DOHH2 (cell line): ENCODE data around the gene FTCD.
"Not testable (repeated sequence)": the region's sequence is repeated elsewhere in the genome, so short reads cannot be mapped to it uniquely, and the experiment has no call there.

Source experiments
- H3F3A ChIP-seq: fragments of 200-600 bp; sonication (generic), shearing (Covaris generic); 2 replicates; pipeline ENCODE4 v1.6.0; 2016; ENCODE audit warnings: antibody characterized with exemption, mild to moderate bottlenecking; ENCODE audit not compliant: control insufficient read depth, insufficient read depth
- H3K27ac ChIP-seq: fragments of 200-600 bp; sonication (generic); 2 replicates; pipeline ENCODE4 v1.5.1; 2014; ENCODE audit warnings: low read depth, mild to moderate bottlenecking, low read length, moderate library complexity
- H3K27me3 ChIP-seq: fragments of 200-600 bp; sonication (generic); 2 replicates; pipeline ENCODE4 v1.6.1; 2014; ENCODE audit warnings: mild to moderate bottlenecking, low read length, mixed read lengths; ENCODE audit not compliant: control insufficient read depth
- H3K36me3 ChIP-seq: fragments of 200-600 bp; sonication (generic); 2 replicates; pipeline ENCODE4 v1.6.1; 2014; ENCODE audit warnings: mild to moderate bottlenecking, low read length, moderate library complexity, mixed read lengths; ENCODE audit not compliant: control insufficient read depth
- H3K4me1 ChIP-seq: fragments of 200-600 bp; sonication (generic); 2 replicates; pipeline ENCODE4 v1.6.1; 2014; ENCODE audit warnings: mild to moderate bottlenecking, low read length, mixed read lengths; ENCODE audit not compliant: control insufficient read depth
- H3K4me2 ChIP-seq: fragments of 200-600 bp; sonication (generic); 2 replicates; pipeline ENCODE4 v1.6.0; 2014; ENCODE audit warnings: mild to moderate bottlenecking, low read length, moderate library complexity
- H3K4me3 ChIP-seq: fragments of 200-600 bp; sonication (generic); 2 replicates; pipeline ENCODE4 v1.5.1; 2014; ENCODE audit warnings: mild to moderate bottlenecking, low read length, mixed read lengths
- H3K79me2 ChIP-seq: fragments of 200-600 bp; sonication (generic); 2 replicates; pipeline ENCODE4 v1.6.1; 2014; ENCODE audit warnings: mild to moderate bottlenecking, low read length, mixed read lengths; ENCODE audit not compliant: control insufficient read depth
- H3K9me2 ChIP-seq: fragments of 200-600 bp; sonication (generic); replicated peaks from 2 replicates; pipeline ENCODE4 v1.6.1; 2014; ENCODE audit warnings: mild to moderate bottlenecking, low read length, mixed read lengths; ENCODE audit not compliant: control insufficient read depth
- H3K9me3 ChIP-seq: fragments of 200-600 bp; sonication (generic); 2 replicates; pipeline ENCODE4 v1.6.1; 2014; ENCODE audit warnings: antibody characterized with exemption, low read length, mixed read lengths; ENCODE audit not compliant: control insufficient read depth, insufficient read depth
- H4K20me1 ChIP-seq: fragments of 200-600 bp; sonication (generic); 2 replicates; pipeline ENCODE4 v1.6.0; 2014; ENCODE audit warnings: low read depth, mild to moderate bottlenecking, antibody characterized with exemption, low read length, moderate library complexity; ENCODE audit not compliant: control insufficient read depth, insufficient read depth
- CTCF ChIP-seq: fragments of 200-600 bp; sonication (generic); IDR thresholded peaks from one replicate; pipeline ENCODE4 v1.5.1; 2014; ENCODE audit warnings: antibody characterized with exemption, mild to moderate bottlenecking, low read depth, low read length; ENCODE audit not compliant: poor library complexity, severe bottlenecking
- EZH2phosphoT487 ChIP-seq: fragments of 200-600 bp; sonication (generic); IDR thresholded peaks from 2 replicates; pipeline ENCODE4 v1.6.1; 2017; ENCODE audit warnings: borderline replicate concordance, mild to moderate bottlenecking, antibody characterized with exemption, low read length, moderate library complexity, mixed read lengths

Gene FTCD

GRCh38 chr21:46178961-46179360, 23.6 kb upstream of the FTCD start:
- TF ChIP-seq EZH2phosphoT487 (no peak), CTCF (no peak)
- H3K36me3 ChIP-seq = no peaks in the 10 kb centered on the region

GRCh38 chr21:46176443-46177129, 21.2 kb upstream of the FTCD start:
- not testable (repeated sequence) for H3K27ac ChIP-seq, H3K4me2 ChIP-seq, H3K9me2 ChIP-seq, H3K27me3 ChIP-seq, H3F3A ChIP-seq, H3K4me3 ChIP-seq, H3K9me3 ChIP-seq, H3K79me2 ChIP-seq, H3K36me3 ChIP-seq, H3K4me1 ChIP-seq, H4K20me1 ChIP-seq

More at GRCh38 chr21:46178961-46179360, 23.6 kb upstream of the FTCD start:
- Histone ChIP-seq H3K79me2 (no peaks in the 10 kb centered on the region), H3K4me2 (no peak overlapping the region), H3K4me3 (no peak overlapping the region), H3K9me3 (0 out of 2 replicates have a peak, but pooled peaks cover 4% of the 10 kb centered on the region), H3K9me2 (no peaks in the 10 kb centered on the region), H4K20me1 (no peaks in the 10 kb centered on the region), H3K27me3 (peaks cover 5% of the 10 kb centered on the region; the same call in 1 of the 2 replicates), H3K27ac (no peak overlapping the region), H3F3A (no peaks in the 10 kb centered on the region), H3K4me1 (peaks cover 5% of the 10 kb centered on the region; the same call in 1 of the 2 replicates)

GRCh38 chr21:46173573-46173972, 18.2 kb upstream of the FTCD start:
- Histone ChIP-seq H3K79me2 (no peaks in the 10 kb centered on the region), H3F3A (no peaks in the 10 kb centered on the region), H3K4me1 (peaks cover 8% of the 10 kb centered on the region; the same call in 1 of the 2 replicates), H4K20me1 (no peaks in the 10 kb centered on the region), H3K36me3 (no peaks in the 10 kb centered on the region), H3K9me2 (no peaks in the 10 kb centered on the region), H3K9me3 (0 out of 2 replicates have a peak, but pooled peaks cover 4% of the 10 kb centered on the region), H3K27me3 (peaks cover 5% of the 10 kb centered on the region; the same call in 1 of the 2 replicates), H3K4me2 (no peak overlapping the region), H3K4me3 (no peak overlapping the region), H3K27ac (no peak overlapping the region)
- TF ChIP-seq CTCF = no peak
- TF ChIP-seq EZH2phosphoT487 = no peak

- no peak overlapping the region for H3K4me3 ChIP-seq
- peaks cover 5% of the 10 kb centered on the region; the same call in 1 of the 2 replicates for H3K27me3 ChIP-seq
- TF ChIP-seq CTCF (no peak), EZH2phosphoT487 (no peak)
- no peaks in the 10 kb centered on the region for H3K36me3 ChIP-seq
- H3K79me2 ChIP-seq = no peaks in the 10 kb centered on the region
- no peaks in the 10 kb centered on the region for H3F3A ChIP-seq
- no peaks in the 10 kb centered on the region for H3K9me2 ChIP-seq
- H3K4me2 ChIP-seq = no peak overlapping the region
- no peak overlapping the region for H3K27ac ChIP-seq
- peaks cover 8% of the 10 kb centered on the region; the same call in 1 of the 2 replicates for H3K4me1 ChIP-seq
- 0 out of 2 replicates have a peak, but pooled peaks cover 4% of the 10 kb centered on the region for H3K9me3 ChIP-seq
- H4K20me1 ChIP-seq = no peaks in the 10 kb centered on the region
These were observed 17.6 kb upstream of the FTCD start for GRCh38 chr21:46172863-46173528.
